NCI-H460 (cell line): ENCODE results near the gene PPP2R3B. TPM values are rescaled to one million over a fixed set of nuclear protein-coding genes. Genes with fewer than 3 reads are reported as not detected.
A peak's percentile ranks its signal among the peaks of the same experiment; 100 is the strongest.
"Not testable (repeated sequence)": the region's sequence is repeated elsewhere in the genome, so short reads cannot be mapped to it uniquely, and the experiment has no call there.

Experiments
- DNase-seq: peaks from one replicate; pipeline ENCODE4 v3.0.0-alpha.2; 2016; ENCODE audit warnings: low read depth; ENCODE audit errors: extremely low read depth
- total RNA-seq: library from RNA; depleted of rRNA; stranded (reverse); fragments of >200 nt; shearing (Covaris generic); gene quantifications from 2 replicates; pipeline ENCODE4 v1.2.3, GENCODE V29; 2014

Gene PPP2R3B
- total RNA-seq, 1 experiment from 2014 or later: 38.1 TPM

DNA sequence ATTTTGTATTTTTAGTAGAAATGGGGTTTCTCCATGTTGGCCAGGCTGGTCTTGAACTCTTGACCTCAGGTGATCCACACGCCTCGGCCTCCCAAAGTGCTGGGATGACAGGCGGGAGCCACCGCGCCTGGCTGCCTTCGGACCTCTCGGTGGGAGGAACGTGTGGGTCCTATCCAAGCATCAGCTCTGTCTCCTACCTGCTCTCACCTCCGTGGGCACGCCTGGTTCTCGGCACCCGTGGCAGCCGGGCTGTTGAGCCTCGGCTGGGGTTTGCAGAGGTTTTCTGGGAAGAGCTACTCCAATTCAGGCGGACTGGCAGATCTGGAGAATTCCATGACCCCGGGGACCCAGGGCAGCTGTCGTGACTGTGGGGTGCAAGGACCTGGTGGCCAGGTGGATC, 23.6 kb upstream of the PPP2R3B start:
- DNase-seq: no peak

DNA sequence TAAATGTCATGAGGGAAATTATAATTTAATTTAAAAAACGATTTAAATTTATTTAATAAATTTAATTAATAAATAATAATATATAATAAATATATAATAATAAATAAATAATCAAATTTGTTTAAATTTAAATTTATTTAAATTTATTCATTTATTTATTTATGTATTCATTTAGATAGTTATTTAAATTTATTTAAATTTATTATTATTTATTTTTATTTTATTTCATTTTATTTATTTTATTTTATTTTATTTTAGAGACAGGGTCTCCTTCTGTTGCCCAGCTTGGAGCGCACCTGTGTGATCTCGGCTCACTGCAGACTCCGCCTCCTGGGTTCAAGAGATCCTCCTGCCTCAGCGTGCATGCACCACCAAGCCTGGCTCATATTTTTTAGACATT, 18.4 kb upstream of the PPP2R3B start:
- DNase-seq: no peak

DNA sequence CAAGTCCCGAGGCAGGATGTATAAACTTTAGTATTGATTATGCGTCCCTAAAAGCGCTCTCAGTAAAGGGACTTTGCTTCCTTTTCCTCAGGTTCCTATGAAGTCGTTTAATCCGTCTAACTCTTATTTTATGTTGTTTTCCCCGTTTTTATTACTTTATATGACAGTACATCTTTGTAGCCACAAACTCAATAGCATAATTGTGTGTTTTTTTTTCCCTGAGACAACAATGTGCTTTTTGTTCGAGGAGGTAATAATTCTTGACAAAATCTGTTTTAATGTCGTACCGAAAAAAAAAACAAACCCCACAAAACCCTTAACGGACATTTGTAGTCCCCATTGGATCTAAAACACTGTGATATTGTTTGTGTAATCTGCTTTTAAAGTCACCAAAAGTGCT, 17.9 kb upstream of the PPP2R3B start:
- DNase-seq: no peak

GRCh38 chrX:402857-403256, 16.1 kb upstream of the PPP2R3B start:
- DNase-seq: no peak

DNA sequence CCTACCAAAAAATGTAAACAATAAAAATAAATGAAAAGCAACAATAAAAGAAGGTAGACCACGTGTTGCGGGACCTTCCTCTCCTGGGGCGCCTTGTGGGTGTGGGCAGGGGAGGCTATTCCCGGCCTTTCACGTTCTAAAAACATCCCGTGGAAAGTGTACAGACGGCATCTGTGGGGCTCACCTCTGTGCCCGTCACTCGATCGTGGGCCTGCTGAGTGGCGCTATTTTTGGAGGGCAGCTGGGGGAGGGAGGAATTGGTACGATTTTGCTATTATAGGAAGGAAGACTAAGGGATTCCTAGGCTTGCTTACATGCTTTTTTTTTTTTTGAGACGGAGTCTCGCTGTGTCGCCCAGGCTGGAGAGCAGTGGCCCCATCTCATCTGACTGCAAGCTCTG, 13.6 kb upstream of the PPP2R3B start:
- DNase-seq: no peak

DNA sequence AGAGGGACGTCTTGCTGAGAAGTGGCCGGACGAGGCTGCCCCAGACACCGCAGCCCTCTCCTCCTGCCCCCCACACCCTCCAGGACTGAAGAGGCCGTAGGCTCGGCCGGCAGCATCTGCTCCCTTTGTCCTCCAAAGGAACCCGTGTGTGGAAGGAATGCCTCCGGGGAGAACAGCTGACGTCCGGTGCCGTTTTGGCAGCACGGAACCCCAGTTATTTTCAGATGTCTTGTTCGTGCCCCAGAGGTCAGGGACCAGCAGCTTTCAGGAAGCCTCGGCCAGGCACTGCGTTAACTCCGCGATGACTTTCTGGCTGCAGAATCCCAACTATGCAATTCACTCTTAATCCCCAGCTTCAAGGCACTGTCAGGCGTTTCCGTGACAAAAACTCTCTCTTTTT, 10.9 kb upstream of the PPP2R3B start:
- DNase-seq: no peak

DNA sequence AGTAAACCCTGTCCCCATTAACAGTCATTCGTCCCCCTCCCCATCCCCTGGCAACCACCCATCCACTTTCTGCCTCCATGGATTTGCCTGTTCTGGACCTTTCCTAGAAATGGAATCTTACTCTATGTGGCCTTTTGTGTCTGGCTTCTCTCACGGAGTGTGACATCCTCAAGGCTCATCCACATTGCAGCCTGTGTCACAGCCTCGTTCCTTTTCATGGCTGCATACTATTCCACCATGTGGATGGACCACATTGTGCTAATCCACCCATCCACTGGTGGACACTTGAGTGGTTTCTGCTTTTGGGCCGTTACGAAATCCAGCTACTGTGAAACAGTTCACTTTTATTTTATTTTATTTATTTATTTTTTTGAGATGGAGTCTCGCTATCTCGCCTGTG, 8.1 kb upstream of the PPP2R3B start:
- no peak for DNase-seq

DNA sequence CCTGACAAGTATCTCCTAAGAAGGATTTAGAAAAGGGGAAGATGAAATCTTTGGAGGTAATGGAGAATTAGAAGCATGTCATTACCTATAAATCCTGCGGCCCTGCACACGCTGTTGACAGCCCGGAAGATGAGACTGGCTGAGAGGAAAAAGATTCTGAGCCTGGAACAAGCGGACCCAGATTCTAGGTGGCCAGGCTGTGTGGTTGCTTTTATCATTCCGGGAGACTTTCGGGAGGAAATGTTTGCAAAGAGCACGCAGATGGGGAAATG, 5.8 kb upstream of the PPP2R3B start:
- DNase-seq: no peak

DNA sequence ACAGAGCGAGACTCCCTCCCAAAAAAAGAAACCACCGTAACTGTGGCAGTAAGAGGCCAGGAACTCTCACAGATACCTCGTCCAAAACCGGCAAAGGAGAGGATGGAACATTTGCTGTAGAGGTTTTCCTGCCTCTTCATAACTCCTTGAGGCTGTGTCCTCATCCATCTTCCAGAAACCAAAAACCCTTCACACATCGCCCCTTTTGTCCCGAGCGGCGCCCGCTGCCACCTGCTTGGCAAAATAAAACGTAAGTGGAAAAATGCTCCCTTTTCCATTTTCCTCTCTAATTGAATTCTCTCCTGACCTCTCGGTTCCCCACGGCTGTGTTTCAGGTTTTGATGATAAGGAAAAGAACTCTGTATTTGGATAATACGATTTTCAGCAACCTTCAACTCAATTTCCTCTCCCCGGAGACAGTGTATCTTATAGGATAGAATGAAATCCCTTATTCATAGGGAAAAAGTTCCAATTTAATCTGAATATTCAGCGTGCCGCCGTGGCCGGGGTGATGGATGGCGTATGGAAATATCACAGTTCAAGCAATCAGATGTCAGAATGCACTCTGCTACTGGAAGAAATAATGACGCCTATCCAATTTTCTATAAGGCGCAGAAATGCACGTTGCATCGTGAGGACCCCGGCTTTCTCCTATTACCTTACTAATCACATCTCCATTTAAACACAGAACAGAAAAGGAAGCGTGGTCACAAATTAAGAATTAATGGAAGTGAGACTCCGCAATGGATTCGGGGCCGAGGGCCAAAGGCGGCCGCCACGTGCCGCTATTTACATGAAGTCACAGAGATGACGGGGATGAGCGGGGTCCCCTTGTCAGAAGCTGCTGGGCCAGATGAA, 5.2 kb upstream of the PPP2R3B start:
- DNase-seq: no peak

GRCh38 chrX:390459-390858, 3.8 kb upstream of the PPP2R3B start:
- no peak for DNase-seq

GRCh38 chrX:389021-389441, 2.3 kb upstream of the PPP2R3B start:
- no peak for DNase-seq

- DNase-seq: no peak
These were observed 1.0 kb upstream of the PPP2R3B start for GRCh38 chrX:387729-388128.

GRCh38 chrX:386239-386767, 404 bp downstream of the PPP2R3B start:
- DNase-seq: no peak

- not testable (repeated sequence) for DNase-seq
These were observed 971 bp downstream of the PPP2R3B start for GRCh38 chrX:385736-386135.

- DNase-seq: no peak
These were observed 1.8 kb downstream of the PPP2R3B start for GRCh38 chrX:384861-385260.

DNA sequence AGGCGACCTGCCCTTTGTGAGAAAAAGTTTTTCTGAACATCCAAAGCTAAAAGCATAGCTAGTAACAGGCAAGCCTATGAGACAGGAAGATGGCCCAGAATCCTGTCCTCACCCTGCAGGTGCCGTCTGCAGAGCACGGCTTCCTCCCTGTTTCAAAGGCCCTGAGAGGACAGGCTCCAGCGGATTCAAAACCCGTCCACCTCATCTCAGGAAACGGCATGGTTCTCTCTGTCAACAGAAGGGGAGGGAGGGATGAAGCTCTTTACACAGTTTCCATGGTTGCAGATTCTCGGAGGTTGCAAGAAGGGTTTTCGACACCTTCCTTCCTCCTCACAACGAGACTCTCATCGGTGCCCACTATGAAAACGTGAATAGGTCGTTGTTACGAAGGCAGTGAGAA, 8.3 kb downstream of the PPP2R3B start:
- no peak for DNase-seq

- DNase-seq: not testable (repeated sequence)
These were observed 10.5 kb downstream of the PPP2R3B start for GRCh38 chrX:376206-376605.

GRCh38 chrX:375181-376036, 11.3 kb downstream of the PPP2R3B start:
- DNase-seq: no peak

- no peak for DNase-seq
These were observed 12.1 kb downstream of the PPP2R3B start for GRCh38 chrX:374596-374995.

GRCh38 chrX:373641-374471, 12.9 kb downstream of the PPP2R3B start:
- DNase-seq: peak; percentile 38
